IMR-90 (cell line): Measurements from ENCODE around the gene CLK4. TPM values are rescaled to one million over a fixed set of nuclear protein-coding genes. Genes with fewer than 3 reads are reported as not detected.

Experiments
- ATAC-seq: fragments of 200-7000 bp; cut with Tn5 transposase; 2 replicates; pipeline ENCODE4 v1.9.1; 2020; ENCODE audit warnings: low read depth, mild to moderate bottlenecking, moderate library complexity
- BruUV-seq: library from RNA; stranded (reverse); fragments of 400-500 nt; replicated peaks from 2 replicates; lab custom pipeline; 2021; lab: Mats Ljungman, UMichigan
- CTCF ChIA-PET: fragments of 300-600 bp; formaldehyde crosslinking; extraction: SDS; loops from one replicate; lab custom pipeline; 2021; ENCODE audit warnings: antibody characterized with exemption; lab: Yijun Ruan, JAX
- POLR2A ChIA-PET: fragments of 300-600 bp; sonication (Branson Sonifier 250); formaldehyde crosslinking; loops from one replicate; lab custom pipeline; 2022; ENCODE audit warnings: antibody characterized with exemption; ENCODE audit not compliant: unreplicated experiment; lab: Charles Lee
- DNase-seq: peaks from one replicate; pipeline ENCODE4 v3.0.0; 2013
- H2AFZ ChIP-seq: replicated peaks from 2 replicates; pipeline ENCODE3; 2013; ENCODE audit warnings: low read length, mild to moderate bottlenecking; ENCODE audit not compliant: poor library complexity
- H2AK5ac ChIP-seq: 2 replicates; pipeline ENCODE4 v1.6.1; 2013; ENCODE audit warnings: low read depth, low read length, inconsistent platforms
- H2AK9ac ChIP-seq: replicated peaks from 2 replicates; pipeline ENCODE3; 2013; ENCODE audit warnings: mild to moderate bottlenecking, low read depth, low read length, moderate library complexity; ENCODE audit not compliant: poor library complexity
- H2BK120ac ChIP-seq: 2 replicates; pipeline ENCODE4 v1.6.1; 2013; ENCODE audit warnings: low read depth, low read length, inconsistent platforms
- H2BK15ac ChIP-seq: 3 replicates; pipeline ENCODE4 v1.6.1; 2013; ENCODE audit warnings: low read depth, low read length, inconsistent platforms
- H2BK20ac ChIP-seq: 2 replicates; pipeline ENCODE4 v1.6.1; 2013; ENCODE audit warnings: low read depth, mild to moderate bottlenecking, inconsistent platforms, low read length, moderate library complexity
- H2BK5ac ChIP-seq: 2 replicates; pipeline ENCODE4 v1.6.1; 2013; ENCODE audit warnings: mild to moderate bottlenecking, low read depth, low read length, inconsistent platforms; ENCODE audit not compliant: poor library complexity, severe bottlenecking
- H3K14ac ChIP-seq: replicated peaks from 2 replicates; pipeline ENCODE4 v1.6.1; 2013; ENCODE audit warnings: low read depth, low read length, inconsistent platforms
- H3K18ac ChIP-seq: 2 replicates; pipeline ENCODE4 v1.6.1; 2013; ENCODE audit warnings: low read depth, low read length, control low read depth
- H3K23ac ChIP-seq: 2 replicates; pipeline ENCODE4 v1.6.1; 2013; ENCODE audit warnings: low read depth, low read length, inconsistent platforms
- H3K27ac ChIP-seq: 2 replicates; pipeline ENCODE4 v1.5.1; 2013; ENCODE audit warnings: mild to moderate bottlenecking, control low read depth, low read length; ENCODE audit not compliant: insufficient read depth
- H3K27me3 ChIP-seq: 2 replicates; pipeline ENCODE4 v1.6.1; 2013; ENCODE audit warnings: low read length; ENCODE audit not compliant: control insufficient read depth, insufficient read depth
- H3K36me3 ChIP-seq: 2 replicates; pipeline ENCODE4 v1.6.1; 2013; ENCODE audit warnings: low read length, mixed read lengths; ENCODE audit not compliant: control insufficient read depth, insufficient read depth
- H3K4ac ChIP-seq: 2 replicates; pipeline ENCODE4 v1.6.1; 2013; ENCODE audit warnings: low read depth, low read length, inconsistent platforms
- H3K4me1 ChIP-seq: 2 replicates; pipeline ENCODE4 v1.6.1; 2013; ENCODE audit warnings: low read length, mixed read lengths; ENCODE audit not compliant: control insufficient read depth, insufficient read depth
- H3K4me2 ChIP-seq: 2 replicates; pipeline ENCODE4 v1.6.1; 2013; ENCODE audit warnings: low read depth, mild to moderate bottlenecking, control low read depth, low read length, moderate library complexity
- H3K4me3 ChIP-seq: 2 replicates; pipeline ENCODE4 v1.5.1; 2013; ENCODE audit warnings: low read depth, mild to moderate bottlenecking, control low read depth, low read length, moderate library complexity; ENCODE audit not compliant: insufficient read depth
- H3K56ac ChIP-seq: 2 replicates; pipeline ENCODE4 v1.6.1; 2013; ENCODE audit warnings: low read length, inconsistent platforms; ENCODE audit not compliant: insufficient read depth; ENCODE audit errors: extremely low read depth
- H3K79me1 ChIP-seq, 2 experiments: 2 replicates each; pipeline ENCODE4 v1.6.1; 2013; ENCODE audit warnings: low read length in 2 of 2, inconsistent platforms in 1 of 2, low read depth in 1 of 2
- H3K9ac ChIP-seq: 2 replicates; pipeline ENCODE4 v1.6.1; 2013; ENCODE audit warnings: low read depth, low read length, control low read depth
- H3K9me1 ChIP-seq: 2 replicates; pipeline ENCODE4 v1.6.1; 2013; ENCODE audit warnings: low read length, inconsistent platforms; ENCODE audit not compliant: insufficient read depth
- H3K9me3 ChIP-seq: 2 replicates; pipeline ENCODE4 v1.6.1; 2013; ENCODE audit warnings: low read length; ENCODE audit not compliant: control insufficient read depth, insufficient read depth
- H4K20me1 ChIP-seq: 2 replicates; pipeline ENCODE4 v1.6.1; 2013; ENCODE audit warnings: low read length, inconsistent platforms; ENCODE audit not compliant: insufficient read depth
- H4K5ac ChIP-seq: 2 replicates; pipeline ENCODE4 v1.6.1; 2013; ENCODE audit warnings: mild to moderate bottlenecking, low read depth, low read length, control low read depth
- H4K8ac ChIP-seq, 2 experiments: 2 replicates each; pipeline ENCODE4 v1.6.1; 2013; ENCODE audit warnings: low read depth in 2 of 2, low read length in 2 of 2, control low read depth in 1 of 2, inconsistent platforms in 1 of 2
- H4K91ac ChIP-seq: 2 replicates; pipeline ENCODE4 v1.6.1; 2013; ENCODE audit warnings: low read depth, low read length, inconsistent platforms; ENCODE audit not compliant: insufficient read depth
- BHLHE40 ChIP-seq: fragments of 150-350 bp; IDR thresholded peaks from 2 replicates; pipeline ENCODE4 v1.6.1; 2016; ENCODE audit warnings: mild to moderate bottlenecking, low read depth, low read length
- CEBPB ChIP-seq: IDR thresholded peaks from 2 replicates; pipeline ENCODE4 v1.6.1; 2012; ENCODE audit warnings: low read depth, low read length, improper control_type of control experiment
- FOS ChIP-seq: fragments of 150-350 bp; IDR thresholded peaks from 2 replicates; pipeline ENCODE4 v1.6.1; 2016; ENCODE audit warnings: low read depth, low read length
- MAZ ChIP-seq: IDR thresholded peaks from 2 replicates; pipeline ENCODE4 v1.6.1; 2012; ENCODE audit warnings: low read depth, mild to moderate bottlenecking, low read length, improper control_type of control experiment, moderate library complexity, borderline replicate concordance
- NFE2L2 ChIP-seq: fragments of 150-350 bp; IDR thresholded peaks from 2 replicates; pipeline ENCODE4 v1.6.1; 2016; ENCODE audit warnings: low read depth, mild to moderate bottlenecking, low read length
- POLR2A ChIP-seq: IDR thresholded peaks from 2 replicates; pipeline ENCODE4 v1.6.1; 2012; ENCODE audit warnings: mild to moderate bottlenecking, low read depth, low read length
- SMC3 ChIP-seq: fragments of 150-350 bp; IDR thresholded peaks from 2 replicates; pipeline ENCODE4 v1.6.1; 2016; ENCODE audit warnings: low read depth, mild to moderate bottlenecking, antibody characterized with exemption, low read length, moderate library complexity
- WGBS, 2 experiments: methylation state at CpG; one replicate each; pipeline versions ENCODE4 v1.1.5 to v1.1.7; 2013; ENCODE audit warnings: missing lambda C conversion rate in 2 of 2; ENCODE audit not compliant: insufficient read length in 1 of 2; ENCODE audit errors: extremely low coverage in 2 of 2; 5-methylcytosine and 5-hydroxymethylcytosine counted together
- dilution Hi-C: fragments of 300-500 bp; cut with HindIII; formaldehyde crosslinking; loops from one replicate; pipeline ENCODE4 v1.14.3; 2018; ENCODE audit warnings: low sequenced_read_pairs; ENCODE audit not compliant: unreplicated experiment
- in situ Hi-C: fragments of 300-500 bp; cut with MboI; formaldehyde crosslinking; loops from 3 replicates; pipeline ENCODE4 v1.14.3; 2019; ENCODE audit warnings: low sequenced_read_pairs, inconsistent platforms, mixed read lengths
- intact Hi-C: fragments of 100-400 bp; cut with micrococcal nuclease; formaldehyde crosslinking; loops from 2 replicates; pipeline ENCODE4 v1.10.0; 2022
- polyA plus RNA-seq, 3 experiments: library from polyadenylated mRNA; depleted of rRNA; stranded (reverse); fragments of >200 nt; gene quantifications; 2 replicates each; pipeline ENCODE4 v1.2.3, GENCODE V29; 2012; ENCODE audit warnings: low replicate concordance in 1 of 3
- total RNA-seq: library from RNA; depleted of rRNA; stranded (reverse); fragments of >200 nt; gene quantifications from 2 replicates; pipeline ENCODE4 v1.2.3, GENCODE V29; 2012
- TF ChIP-seq, protein P1 (sequence below): conservative IDR thresholded peaks from 2 replicates; pipeline ENCODE4 v1.5.1; 2012; ENCODE audit warnings: mild to moderate bottlenecking, low read depth, low read length, improper control_type of control experiment

Gene CLK4
- total and polyA plus RNA-seq, 2 of the 4 experiments (the other 2 are of a cell fraction): 8.2 to 11.9 TPM

DNA sequence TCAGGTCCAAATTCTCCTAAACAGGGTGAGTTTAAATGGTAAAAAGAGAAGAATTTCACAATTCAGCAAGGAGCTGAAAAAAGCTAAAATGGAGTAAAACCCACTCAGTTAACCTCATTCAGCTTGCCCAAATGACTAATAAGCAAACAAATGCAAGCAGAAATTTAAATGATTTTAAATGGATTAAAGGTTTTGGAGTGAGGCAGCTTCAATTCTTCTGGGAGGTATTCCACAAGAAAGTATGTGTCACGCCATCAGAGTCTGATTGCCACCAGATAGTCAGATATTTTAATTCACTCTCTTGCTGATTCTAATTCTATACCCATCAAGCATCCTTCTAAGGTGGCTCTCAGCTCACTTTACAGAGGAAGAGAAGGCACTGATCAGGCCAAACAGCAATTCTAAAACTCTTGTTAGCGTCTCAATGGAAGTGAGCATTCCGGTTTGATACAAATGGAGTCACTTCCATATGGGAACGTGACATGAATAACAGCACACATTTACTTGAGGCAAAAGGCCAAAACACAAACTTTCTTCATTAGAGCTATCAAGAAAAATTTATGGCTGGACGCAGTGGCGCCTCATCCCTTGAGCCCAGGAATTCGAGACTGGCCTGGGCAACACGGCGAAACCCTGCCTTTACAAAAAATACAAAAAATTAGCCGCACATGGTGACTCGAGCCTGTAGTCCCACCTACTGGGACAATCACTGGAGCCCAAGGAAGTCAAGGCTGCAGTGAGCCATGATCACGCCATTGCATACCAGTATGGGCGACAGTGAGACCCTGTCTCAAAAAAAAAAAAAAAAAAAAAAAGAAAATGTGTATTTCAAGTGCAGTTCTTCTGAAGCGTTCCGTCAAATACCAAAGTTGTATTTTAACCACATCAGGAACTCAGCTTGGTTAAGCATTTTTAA lies 2.0 kb downstream of the CLK4 start:
- H2AK9ac ChIP-seq: no peak overlapping the region
- CTCF ChIA-PET: interaction anchor here (0.7 kb wide), 2 partner anchors 106 to 570 kb away, joined by 3 read pairs; partner anchors contain the start of gene ZNF354A
- no peak overlapping the region for H3K56ac ChIP-seq
- no peak overlapping the region for H3K4ac ChIP-seq
- peak overlapping the region; percentile 56 for H3K14ac ChIP-seq
- peak overlapping the region; percentile 53; the same call in 1 of the 2 replicates for H3K27ac ChIP-seq
- H2AK5ac ChIP-seq: no peak overlapping the region
- in situ Hi-C loops: no loop called here
- no peak overlapping the region for H2BK15ac ChIP-seq
- H3K9ac ChIP-seq: peak overlapping the region; percentile 99
- H3K18ac ChIP-seq: no peak overlapping the region; the same call in 1 of the 2 replicates
- peaks cover 0 to 13% of the 10 kb centered on the region in 2 experiments; a peak in 3 of 4 replicates for H3K79me1 ChIP-seq
- H3K9me3 ChIP-seq: no peaks in the 10 kb centered on the region
- POLR2A ChIA-PET: no interaction called here
- H3K4me3 ChIP-seq: peak overlapping the region; percentile 92
- intact Hi-C loops: loop anchor here (2.0 to 10.0 kb wide), 6 partner anchors 22 to 930 kb away; partner anchors contain the start of genes PHYKPL, RUFY1, ZNF354A and ZNF354B
- no peak overlapping the region for H2BK20ac ChIP-seq
- no peak overlapping the region for H4K91ac ChIP-seq
- H2AFZ ChIP-seq: no peak overlapping the region
- no peaks in the 10 kb centered on the region for H3K27me3 ChIP-seq
- 13% methylated on average over 3 of the region's 15 CpGs; no CpG with 5 or more reads in 1 of the 2 experiments for WGBS, 2 experiments
- DNase-seq: peak; percentile 21
- TF ChIP-seq NFE2L2 (no peak), SMC3 (no peak), MAZ (no peak), BHLHE40 (peak; percentile 13; the same call in 1 of the 2 replicates), POLR2A (no peak), FOS (no peak), CEBPB (peak; percentile 61; the same call in 1 of the 2 replicates)
- TF ChIP-seq, protein P1, sequence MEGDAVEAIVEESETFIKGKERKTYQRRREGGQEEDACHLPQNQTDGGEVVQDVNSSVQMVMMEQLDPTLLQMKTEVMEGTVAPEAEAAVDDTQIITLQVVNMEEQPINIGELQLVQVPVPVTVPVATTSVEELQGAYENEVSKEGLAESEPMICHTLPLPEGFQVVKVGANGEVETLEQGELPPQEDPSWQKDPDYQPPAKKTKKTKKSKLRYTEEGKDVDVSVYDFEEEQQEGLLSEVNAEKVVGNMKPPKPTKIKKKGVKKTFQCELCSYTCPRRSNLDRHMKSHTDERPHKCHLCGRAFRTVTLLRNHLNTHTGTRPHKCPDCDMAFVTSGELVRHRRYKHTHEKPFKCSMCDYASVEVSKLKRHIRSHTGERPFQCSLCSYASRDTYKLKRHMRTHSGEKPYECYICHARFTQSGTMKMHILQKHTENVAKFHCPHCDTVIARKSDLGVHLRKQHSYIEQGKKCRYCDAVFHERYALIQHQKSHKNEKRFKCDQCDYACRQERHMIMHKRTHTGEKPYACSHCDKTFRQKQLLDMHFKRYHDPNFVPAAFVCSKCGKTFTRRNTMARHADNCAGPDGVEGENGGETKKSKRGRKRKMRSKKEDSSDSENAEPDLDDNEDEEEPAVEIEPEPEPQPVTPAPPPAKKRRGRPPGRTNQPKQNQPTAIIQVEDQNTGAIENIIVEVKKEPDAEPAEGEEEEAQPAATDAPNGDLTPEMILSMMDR: no peak
- no peak overlapping the region for H2BK120ac ChIP-seq
- dilution Hi-C loops: no loop called here
- H3K4me1 ChIP-seq: peaks cover 2% of the 10 kb centered on the region; the same call in 1 of the 2 replicates
- H4K20me1 ChIP-seq: peaks cover 25% of the 10 kb centered on the region
- no peaks in the 10 kb centered on the region; the same call in 1 of the 2 replicates for H3K9me1 ChIP-seq
- no peak overlapping the region for H4K8ac ChIP-seq
- no peak for ATAC-seq
- H3K23ac ChIP-seq: peak overlapping the region; percentile 46; the same call in 1 of the 2 replicates
- H3K4me2 ChIP-seq: peak overlapping the region; percentile 89
- peaks cover 8% of the 10 kb centered on the region for H3K36me3 ChIP-seq
- no peak overlapping the region for H4K5ac ChIP-seq
- H2BK5ac ChIP-seq: peak overlapping the region; percentile 61
- BruUV-seq: no TSS peak
